ENCODE measurements around the gene GALNT17.

The GALNT17 gene

GRCh38 chr7:71286924-71287323, 155.0 kb downstream of the GALNT17 start:
- DNase-seq, result no peak

DNA sequence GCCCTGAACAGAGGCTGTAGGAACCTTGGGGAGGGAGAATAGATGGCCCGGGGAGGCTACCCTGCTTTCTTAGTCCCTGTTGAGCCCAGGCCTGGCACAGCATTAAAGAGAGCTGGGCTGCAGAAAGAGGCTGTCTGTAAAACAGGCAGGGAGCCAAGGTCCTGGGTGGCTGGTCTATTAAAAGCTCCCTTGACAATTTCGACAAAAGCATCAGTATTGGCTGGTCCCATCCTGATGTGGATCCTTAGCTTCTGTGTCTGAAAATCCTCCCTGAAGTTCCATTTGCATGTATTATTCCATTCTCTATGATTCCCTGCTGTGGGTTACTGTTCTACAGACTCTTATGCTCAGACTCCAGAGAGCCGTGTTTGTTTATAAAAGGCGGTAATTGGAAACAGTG, 158.5 kb downstream of the GALNT17 start:
- no peak for DNase-seq

GRCh38 chr7:71298378-71298777, 166.4 kb downstream of the GALNT17 start:
- DNase-seq, result no peak

DNA sequence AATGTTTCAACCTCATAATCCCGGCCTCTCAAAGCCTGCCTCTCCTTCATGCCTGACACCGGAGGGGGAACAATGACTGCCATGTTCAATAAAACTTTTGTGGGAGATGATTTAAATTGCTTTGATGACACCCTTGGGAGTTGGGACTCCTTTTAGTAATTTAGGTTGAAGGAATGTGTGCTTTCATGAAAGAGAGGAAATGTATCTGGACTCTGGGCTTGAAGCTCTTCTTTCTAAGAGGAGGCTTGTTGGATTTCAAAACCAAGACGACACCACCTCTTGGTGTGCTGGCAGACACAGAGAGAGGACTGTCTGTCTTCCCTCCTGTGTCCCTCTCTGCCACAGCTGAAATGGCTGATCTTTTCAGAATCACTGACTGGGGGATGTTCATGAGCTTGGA, 168.1 kb downstream of the GALNT17 start:
- DNase-seq, result no peak

- no peak for DNase-seq
These were observed 168.7 kb downstream of the GALNT17 start for GRCh38 chr7:71300603-71301002.

DNA sequence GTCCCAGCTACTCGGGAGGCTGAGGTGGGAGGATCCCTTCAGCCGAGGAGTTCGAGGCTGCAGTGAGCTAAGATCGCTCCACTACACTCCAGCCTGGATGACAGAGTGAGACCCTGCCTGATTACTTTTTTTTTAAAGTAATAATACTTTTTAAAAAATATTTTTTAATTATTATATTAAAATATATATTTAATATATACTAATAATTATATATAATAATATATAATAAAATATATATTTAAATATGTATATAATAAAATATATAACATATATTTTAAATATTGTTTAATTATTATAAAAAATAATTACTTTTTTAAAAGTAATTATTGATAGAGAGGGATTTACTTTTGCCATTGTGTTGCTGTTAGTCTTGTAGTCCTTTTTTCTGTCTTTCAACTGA, 169.2 kb downstream of the GALNT17 start:
- no peak for DNase-seq

GRCh38 chr7:71303566-71303965, 171.6 kb downstream of the GALNT17 start:
- no peak for DNase-seq

GRCh38 chr7:71308096-71308495, 176.2 kb downstream of the GALNT17 start:
- no peak for DNase-seq

DNA sequence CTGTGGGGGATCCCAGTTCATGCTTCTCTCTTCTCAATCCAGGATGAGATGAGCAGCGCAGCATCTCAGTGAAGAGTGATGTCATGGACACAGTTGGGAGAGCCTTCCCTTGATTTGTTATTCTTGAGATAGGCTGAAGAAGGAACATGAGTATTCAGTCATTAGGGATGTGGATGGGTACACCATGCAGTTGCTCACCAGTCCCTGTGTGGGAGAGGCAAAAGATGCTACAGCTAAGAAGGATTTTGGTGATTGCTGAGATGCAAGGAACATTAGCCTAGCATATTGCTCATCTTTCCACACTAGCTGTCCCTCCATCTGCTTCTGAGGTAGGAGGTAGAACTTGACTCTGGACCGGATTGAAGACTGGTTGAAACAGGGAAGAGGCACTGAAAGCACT, 179.6 kb downstream of the GALNT17 start:
- DNase-seq, result no peak

GRCh38 chr7:71312755-71313490, 181.0 kb downstream of the GALNT17 start:
- no peak for DNase-seq

DNA sequence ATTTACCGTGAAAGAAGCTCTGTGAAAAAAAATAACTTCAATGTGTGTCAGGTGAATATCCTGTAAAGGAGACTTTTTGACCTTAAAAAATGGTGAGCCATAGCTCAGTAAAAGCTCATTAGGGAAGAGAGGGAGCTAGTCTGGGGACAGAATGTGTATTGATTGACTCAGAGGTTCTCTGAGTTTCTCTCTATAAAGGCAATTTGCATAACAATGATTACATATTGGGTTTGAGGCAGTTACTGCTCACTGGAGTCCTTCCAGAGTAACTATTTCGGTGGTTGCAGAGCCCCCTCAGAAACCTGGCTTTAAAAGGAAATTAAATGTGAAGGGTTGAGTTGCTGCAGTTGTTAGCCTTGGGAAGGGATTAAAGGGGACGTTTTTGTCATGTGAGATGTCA, 181.6 kb downstream of the GALNT17 start:
- DNase-seq, result no peak

- DNase-seq, result no peak
These were observed 189.0 kb downstream of the GALNT17 start for GRCh38 chr7:71320916-71321315.

DNA sequence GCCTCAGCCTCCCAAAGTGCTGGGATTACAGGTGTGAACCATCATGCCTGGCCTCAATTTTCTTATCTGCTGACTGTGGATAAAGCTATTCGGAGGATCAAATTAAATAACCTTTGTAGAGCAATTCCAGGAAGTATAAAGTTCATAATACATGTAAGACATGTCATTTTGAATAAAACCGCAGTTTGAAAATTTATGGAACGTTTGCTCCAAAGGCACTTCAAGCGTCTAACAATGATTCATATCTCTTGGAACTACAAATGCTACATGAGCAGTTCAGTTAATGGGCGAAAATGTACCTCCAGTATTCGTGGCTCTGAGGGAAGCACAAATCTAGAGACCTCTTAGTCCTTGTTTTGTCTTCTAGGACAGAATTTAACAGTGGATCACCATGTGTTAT, 190.3 kb downstream of the GALNT17 start:
- DNase-seq, result no peak

DNA sequence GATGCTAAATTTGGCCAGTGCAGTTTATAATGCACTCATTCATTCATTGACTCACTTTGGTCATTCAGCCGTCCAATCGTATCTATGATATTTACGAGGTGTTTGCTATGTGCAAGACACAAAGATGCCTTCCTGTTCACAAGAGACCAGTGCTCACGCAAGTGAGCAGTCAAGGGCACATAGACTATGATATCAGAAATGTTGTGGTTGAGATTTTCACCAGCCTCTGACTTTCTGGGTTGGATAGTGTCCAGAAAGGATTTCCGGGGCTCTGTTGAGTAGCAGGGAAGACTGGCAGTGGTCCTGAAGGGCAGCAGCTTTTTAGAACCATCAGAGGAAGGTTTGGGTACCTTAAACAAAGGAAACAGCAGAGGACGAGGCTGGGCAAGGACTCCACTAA, 191.8 kb downstream of the GALNT17 start:
- no peak for DNase-seq

DNA sequence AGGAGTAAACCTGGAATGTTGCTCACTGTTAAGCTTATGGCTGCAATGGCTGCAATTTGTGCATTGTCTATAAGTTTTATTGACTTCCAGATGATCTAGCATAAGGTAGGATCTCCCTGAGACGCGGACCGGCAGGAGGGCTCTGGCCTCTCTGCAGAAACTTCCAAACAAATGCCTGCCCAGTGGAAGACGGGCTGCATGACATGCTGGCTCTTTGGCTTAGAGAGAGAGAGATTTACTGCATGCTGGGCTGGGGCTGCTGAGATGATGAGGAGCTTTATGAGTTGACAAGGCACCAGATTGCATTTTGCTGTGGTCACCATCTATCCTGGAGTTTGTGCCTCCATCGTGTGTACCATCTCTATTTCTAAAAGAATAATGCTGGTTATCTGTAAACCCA, 193.2 kb downstream of the GALNT17 start:
- DNase-seq, result no peak

DNA sequence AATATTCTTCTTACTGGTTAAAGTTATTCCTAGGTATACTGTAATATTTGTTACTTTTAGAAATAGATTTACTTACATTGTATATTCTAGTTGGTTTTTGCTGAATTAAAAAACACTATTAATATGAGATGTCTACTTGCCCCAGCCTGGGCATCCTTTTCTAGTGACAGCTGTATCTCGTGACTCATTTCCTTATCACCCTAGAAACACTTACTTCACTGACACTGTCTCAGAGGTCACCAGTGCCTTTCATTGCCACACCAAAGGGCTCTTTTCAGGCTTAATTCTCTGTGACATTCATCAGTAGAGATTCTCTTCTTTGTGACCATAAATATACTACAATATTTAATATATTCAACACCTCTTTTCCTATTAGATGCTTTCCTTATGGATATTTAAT, 194.7 kb downstream of the GALNT17 start:
- no peak for DNase-seq

DNA sequence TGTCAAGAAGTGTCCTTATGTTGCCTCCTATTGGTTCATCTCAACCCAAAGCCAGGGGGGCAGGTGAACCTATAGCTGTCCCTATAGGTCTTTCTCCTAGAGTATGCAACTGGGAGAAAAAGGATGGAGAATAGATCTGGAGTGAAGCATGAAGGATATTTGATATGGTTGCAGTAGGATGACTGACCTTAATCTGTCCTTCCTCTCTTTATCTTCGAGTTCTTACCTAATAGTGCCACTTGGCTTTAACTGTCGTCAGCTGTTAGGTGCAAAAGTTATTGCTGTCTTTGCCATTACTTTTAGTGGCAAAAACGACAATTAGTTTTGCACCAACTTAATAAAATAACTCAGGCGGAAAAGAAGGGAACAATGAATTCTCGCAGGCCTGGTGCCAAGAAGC, 196.0 kb downstream of the GALNT17 start:
- DNase-seq, result no peak

GRCh38 chr7:71329030-71329660, 197.2 kb downstream of the GALNT17 start:
- DNase-seq, result no peak

DNA sequence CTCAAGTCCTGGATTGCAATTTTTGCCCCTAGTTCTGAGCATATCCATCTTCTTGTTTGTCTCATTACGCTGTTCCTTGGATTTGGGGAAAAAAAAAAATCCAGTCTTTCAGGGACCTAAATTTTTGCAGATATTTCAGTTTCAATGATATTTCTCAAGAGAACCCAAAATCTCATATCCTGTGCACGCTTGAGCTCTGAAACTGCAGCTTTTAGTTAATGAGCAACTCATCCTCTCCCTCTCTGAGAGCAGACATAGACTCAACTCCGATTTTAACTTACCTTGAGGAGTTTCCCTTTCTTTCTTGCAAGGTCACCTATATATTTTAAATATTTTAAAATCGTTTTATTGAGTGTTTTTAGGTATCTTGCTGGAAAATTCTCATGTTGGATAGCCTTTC, 200.3 kb downstream of the GALNT17 start:
- no peak for DNase-seq

- no peak for DNase-seq
These were observed 202.6 kb downstream of the GALNT17 start for GRCh38 chr7:71334541-71334940.

DNA sequence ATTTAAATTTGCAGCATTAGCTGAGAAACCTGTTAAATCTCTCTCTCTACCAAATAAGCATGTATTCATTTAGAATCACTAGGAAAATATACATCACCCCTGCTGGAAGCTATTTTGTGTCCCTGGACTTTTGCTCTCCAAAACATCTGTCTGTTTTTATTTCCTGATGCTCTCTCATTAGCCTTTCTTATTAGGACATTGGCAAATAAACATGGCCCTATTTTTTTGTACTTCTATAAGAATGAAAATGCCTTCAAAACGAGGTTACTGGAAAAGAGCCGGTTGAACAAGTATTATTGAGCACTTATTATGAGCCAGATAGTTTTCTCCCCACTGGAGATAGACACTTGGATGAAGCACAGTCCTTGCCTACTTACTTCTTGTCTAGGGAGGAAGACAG, 206.9 kb downstream of the GALNT17 start:
- DNase-seq, result no peak

- DNase-seq, result no peak
These were observed 208.0 kb downstream of the GALNT17 start for GRCh38 chr7:71339924-71340323.

DNA sequence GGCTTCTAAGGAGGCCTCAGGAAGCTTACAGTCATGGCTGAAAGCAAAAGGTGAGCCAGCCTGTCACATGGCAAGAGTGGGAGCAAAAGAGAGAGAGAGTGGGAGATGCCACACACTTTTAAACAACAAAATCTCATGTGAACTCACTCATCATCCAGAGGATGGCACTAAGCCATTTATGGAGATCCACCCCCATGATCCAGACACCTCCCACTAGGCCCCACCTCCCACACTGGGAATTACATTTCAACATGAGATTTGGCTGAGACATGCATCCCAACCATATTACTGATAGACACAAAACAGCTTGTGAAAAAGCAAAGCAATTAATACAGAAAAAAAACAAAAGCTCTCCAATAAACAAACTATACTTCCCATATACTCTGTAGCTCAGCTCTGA, 210.3 kb downstream of the GALNT17 start:
- DNase-seq, result no peak

DNA sequence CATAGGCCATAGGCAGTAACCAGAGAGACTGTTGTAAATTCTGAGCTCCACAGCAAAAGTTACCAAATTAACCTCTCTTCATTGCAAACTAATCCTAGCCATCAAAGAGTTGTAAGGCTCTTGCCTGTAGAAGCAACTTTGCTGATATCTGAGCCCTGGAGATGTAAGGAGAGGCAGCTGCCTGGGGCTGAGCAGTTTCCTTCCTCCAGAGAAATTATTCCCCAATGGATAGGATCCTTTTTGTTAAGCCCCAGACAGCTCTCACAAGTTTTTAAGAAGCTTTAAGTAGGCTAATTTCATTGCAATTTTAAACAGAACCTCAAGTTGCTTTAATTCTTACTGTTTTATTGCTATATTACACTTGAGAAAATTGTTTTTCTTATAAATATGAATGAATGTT, 211.1 kb downstream of the GALNT17 start:
- DNase-seq, result no peak

GRCh38 chr7:71343892-71344291, 211.9 kb downstream of the GALNT17 start:
- no peak for DNase-seq

Data from NCI-H1417 (cell line).